Endodermal cell (in vitro differentiated cells): ENCODE results near the gene XXYLT1. TPM values are rescaled to one million over a fixed set of nuclear protein-coding genes. Genes with fewer than 3 reads are reported as not detected.

Experiments used
- DNase-seq: peaks from one replicate; pipeline ENCODE4 v3.0.0-alpha.2; 2017
- H3K27ac ChIP-seq: 2 replicates; pipeline ENCODE4 v1.5.1; 2013; ENCODE audit warnings: mild to moderate bottlenecking, low read depth, low read length, moderate library complexity
- H3K27me3 ChIP-seq: 2 replicates; pipeline ENCODE4 v1.6.1; 2013; ENCODE audit warnings: mild to moderate bottlenecking, low read length, moderate library complexity; ENCODE audit not compliant: insufficient read depth, control insufficient read depth, poor library complexity, severe bottlenecking
- H3K36me3 ChIP-seq: 2 replicates; pipeline ENCODE4 v1.7.0; 2013; ENCODE audit warnings: mild to moderate bottlenecking, low read length, moderate library complexity; ENCODE audit not compliant: control insufficient read depth, insufficient read depth
- H3K4me1 ChIP-seq: one replicate; pipeline ENCODE4 v1.7.0; 2013; ENCODE audit warnings: low read length; ENCODE audit not compliant: control insufficient read depth, insufficient read depth
- H3K4me3 ChIP-seq: 2 replicates; pipeline ENCODE4 v1.5.1; 2013; ENCODE audit warnings: mild to moderate bottlenecking, low read length, moderate library complexity
- H3K9ac ChIP-seq: 2 replicates; pipeline ENCODE4 v1.6.1; 2013; ENCODE audit warnings: mild to moderate bottlenecking, low read length, moderate library complexity; ENCODE audit not compliant: poor library complexity, severe bottlenecking; ENCODE audit errors: extremely low read depth
- H3K9me3 ChIP-seq: 2 replicates; pipeline ENCODE4 v1.6.1; 2013; ENCODE audit warnings: mild to moderate bottlenecking, low read length, moderate library complexity; ENCODE audit not compliant: control insufficient read depth
- H3K27ac Mint-ChIP-seq: 2 replicates; pipeline ENCODE4 v1.8.0; 2020; ENCODE audit warnings: mixed read lengths
- H3K27me3 Mint-ChIP-seq: 2 replicates; pipeline ENCODE4 v1.8.0; 2021; ENCODE audit warnings: mild to moderate bottlenecking, mixed read lengths; ENCODE audit not compliant: insufficient read depth
- H3K36me3 Mint-ChIP-seq: 2 replicates; pipeline ENCODE4 v1.8.0; 2020; ENCODE audit warnings: low read depth, mixed read lengths
- H3K4me1 Mint-ChIP-seq: 2 replicates; pipeline ENCODE4 v1.8.0; 2020; ENCODE audit warnings: mixed read lengths
- H3K4me3 Mint-ChIP-seq: 2 replicates; pipeline ENCODE4 v1.8.0; 2020; ENCODE audit warnings: mild to moderate bottlenecking, moderate library complexity, mixed read lengths
- H3K9me3 Mint-ChIP-seq: 2 replicates; pipeline ENCODE4 v1.8.0; 2020; ENCODE audit warnings: mild to moderate bottlenecking, mixed read lengths
- CTCF ChIP-seq: fragments of 200-600 bp; sonication (generic); conservative IDR thresholded peaks from 2 replicates; pipeline ENCODE4 v1.5.0; 2021; ENCODE audit warnings: antibody characterized with exemption, mild to moderate bottlenecking
- WGBS, 2 experiments: methylation state at CpG; one replicate each; pipeline versions ENCODE4 v1.1.5 to v1.1.7; 2013; ENCODE audit warnings: missing lambda C conversion rate in 2 of 2, mixed read lengths in 1 of 2; ENCODE audit not compliant: insufficient coverage in 1 of 2, insufficient read length in 1 of 2; 5-methylcytosine and 5-hydroxymethylcytosine counted together
- microRNA-seq: library from miRNA; unstranded; fragments of <30 nt; microRNA quantifications from one replicate; pipeline ENCODE4 v1.2.0, GENCODE V29; 2020; ENCODE audit warnings: borderline microRNAs expressed
- total RNA-seq, 2 donors: library from RNA; stranded (reverse); fragmentation: NEBNext Ultra II Directional in 1 of 2; extraction: Animal tissue kit (Norgen Biotek cat#: 25700) in 1 of 2; gene quantifications; 2 replicates in 1 of 2; 3 replicates in 1 of 2; pipeline ENCODE4 v1.2.1, GENCODE V29; 2021

The XXYLT1 gene
- total RNA-seq, 2 donors from 2014 or later: 35.5 to 38.3 TPM

- Mint-ChIP-seq H3K36me3 (no peaks in the 10 kb centered on the region), H3K4me1 (no peaks in the 10 kb centered on the region), H3K4me3 (no peak overlapping the region), H3K9me3 (peaks cover 4% of the 10 kb centered on the region), H3K27ac (no peak overlapping the region), H3K27me3 (peaks cover 4% of the 10 kb centered on the region)
- H3K4me1 ChIP-seq: no peaks in the 10 kb centered on the region
- TF ChIP-seq CTCF: no peak
- no peaks in the 10 kb centered on the region for H3K36me3 ChIP-seq
- H3K9ac ChIP-seq: no peak overlapping the region
- H3K4me3 ChIP-seq: no peak overlapping the region
- 73 to 90% methylated on average over 1 to 4 of the region's 4 CpGs for WGBS, 2 experiments
- no peaks in the 10 kb centered on the region for H3K27me3 ChIP-seq
- no peak for DNase-seq
- H3K9me3 ChIP-seq: no peaks in the 10 kb centered on the region
- H3K27ac ChIP-seq: no peak overlapping the region
These were observed 250.8 kb downstream of the XXYLT1 start for GRCh38 chr3:195020185-195020584.

- Histone ChIP-seq H3K27me3 (no peaks in the 10 kb centered on the region), H3K27ac (no peak overlapping the region), H3K4me1 (no peaks in the 10 kb centered on the region), H3K36me3 (no peaks in the 10 kb centered on the region), H3K9me3 (no peaks in the 10 kb centered on the region), H3K4me3 (no peak overlapping the region), H3K9ac (no peak overlapping the region)
- Mint-ChIP-seq H3K4me3 (no peak overlapping the region), H3K27ac (no peak overlapping the region), H3K9me3 (peaks cover 3% of the 10 kb centered on the region), H3K36me3 (no peaks in the 10 kb centered on the region), H3K27me3 (peaks cover 4% of the 10 kb centered on the region), H3K4me1 (no peaks in the 10 kb centered on the region)
- TF ChIP-seq CTCF: no peak
- 87 to 95% methylated on average over 3 to 6 of the region's 6 CpGs for WGBS, 2 experiments
- no peak for DNase-seq
These were observed 251.6 kb downstream of the XXYLT1 start for GRCh38 chr3:195019335-195019734.

Small RNAs within 50 kb of the gene (microRNA-seq; reads per million reads assigned to microRNA genes)
- not detected for gene MIR3137

Other genes starting within 250 kb of the XXYLT1 start
- 10 to 100 TPM; 61.9 to 70.5 TPM for gene ACAP2, start 171.9 kb upstream of the XXYLT1 start, total RNA-seq